ENCODE results near the gene PRXL2B.
"Not testable (repeated sequence)": the region's sequence is repeated elsewhere in the genome, so short reads cannot be mapped to it uniquely, and the experiment has no call there.

The PRXL2B gene

DNA sequence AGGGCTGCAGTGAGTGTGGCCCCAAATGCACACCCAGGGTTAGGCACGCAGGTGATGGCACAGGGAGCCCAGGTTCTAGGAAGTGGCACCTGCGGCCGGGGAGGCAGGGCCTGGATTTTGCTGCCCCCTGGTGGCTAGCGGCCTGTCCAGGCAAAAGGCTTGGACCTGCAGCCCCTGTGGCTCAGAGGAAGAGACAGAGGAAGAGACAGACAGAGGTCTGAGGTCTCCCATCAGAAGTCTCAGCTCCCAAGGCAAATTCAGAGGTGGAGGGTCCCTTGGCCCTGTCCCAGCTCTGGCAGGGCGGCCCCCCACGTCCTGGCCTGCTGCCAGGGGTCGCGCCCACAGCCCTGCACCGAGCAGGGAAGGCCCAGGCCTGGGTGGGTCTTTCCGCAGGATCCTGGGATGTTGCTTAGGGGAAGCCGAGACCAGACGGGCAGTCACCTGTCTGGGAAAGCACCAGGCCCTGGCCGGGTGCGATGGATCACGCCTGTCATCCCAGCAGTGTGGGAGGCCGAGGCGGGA lies 38.4 kb upstream of the PRXL2B start:
- intact Hi-C loops (cut with DNase I) = loop anchor here (1.0 kb wide), 1 partner anchor 134 kb away; no protein-coding TSS in a partner anchor
- DNase-seq = peak in 41 of 42 donors; percentile 74 to 93 (median 85)

DNA sequence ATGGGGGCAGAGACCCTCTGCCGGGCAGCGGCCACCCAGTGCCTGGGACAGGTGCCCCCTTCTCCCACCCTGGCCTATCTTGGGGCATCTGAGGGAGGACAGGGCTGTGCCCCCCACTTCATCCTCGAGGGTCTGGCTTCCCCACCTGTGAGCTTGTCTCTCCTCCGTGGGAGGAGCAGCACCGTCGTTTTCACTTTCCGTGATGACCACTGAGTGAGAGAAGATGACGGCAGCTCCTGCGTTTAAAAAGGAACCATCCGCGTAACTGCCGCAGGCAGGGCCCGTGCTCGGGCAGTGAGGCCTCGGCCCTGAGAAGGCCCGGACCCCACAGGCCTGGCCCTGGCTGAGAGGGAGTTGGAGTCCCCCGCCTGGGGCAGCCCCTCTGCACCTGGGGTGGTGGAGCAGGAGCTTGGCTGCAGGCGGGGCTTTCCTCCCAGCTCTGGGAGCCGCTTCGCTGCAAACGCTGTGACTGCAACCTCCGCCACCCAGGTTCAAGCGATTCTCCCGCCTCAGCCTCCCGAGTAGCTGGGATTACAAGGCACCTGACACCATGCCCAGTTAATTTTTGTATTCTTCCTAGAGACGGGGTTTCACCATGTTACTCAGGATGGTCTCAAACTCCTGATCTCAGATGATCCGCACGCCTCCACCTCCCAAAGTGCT lies 37.1 kb upstream of the PRXL2B start:
- intact Hi-C loops (cut with DNase I); DNase-seq: not testable (repeated sequence)

GRCh38 chr1:2550309-2550861 lies 36.2 kb upstream of the PRXL2B start:
- intact Hi-C loops (cut with DNase I); DNase-seq: not testable (repeated sequence)

- intact Hi-C loops (cut with DNase I); DNase-seq: not testable (repeated sequence)
These were observed 35.0 kb upstream of the PRXL2B start for GRCh38 chr1:2551544-2551943.

DNA sequence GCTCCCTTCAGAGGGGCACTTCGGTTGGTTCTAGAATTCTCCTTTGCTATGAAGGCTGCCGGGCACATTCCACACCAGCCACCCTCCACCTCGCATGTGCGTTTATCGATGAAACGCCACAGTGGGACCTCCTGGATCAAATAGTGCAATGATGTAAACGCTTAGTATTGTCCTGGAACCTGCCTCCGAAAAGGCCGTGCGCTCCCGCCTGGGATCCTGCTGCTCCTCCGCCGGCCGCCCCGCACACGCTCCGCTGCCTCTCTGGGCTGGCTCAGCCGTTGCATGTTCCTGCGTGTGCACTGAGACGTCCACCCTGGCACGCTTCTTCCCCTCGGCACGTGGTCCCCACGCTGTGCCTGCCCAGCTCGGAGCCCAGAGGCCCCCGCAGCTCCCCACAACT lies 34.4 kb upstream of the PRXL2B start:
- intact Hi-C loops (cut with DNase I) = no loop called here
- no peak for DNase-seq

GRCh38 chr1:2553076-2553475 lies 33.5 kb upstream of the PRXL2B start:
- DNase-seq; intact Hi-C loops (cut with DNase I): not testable (repeated sequence)

- intact Hi-C loops (cut with DNase I) = no loop called here
- DNase-seq = no peak
These were observed 32.5 kb upstream of the PRXL2B start for GRCh38 chr1:2553871-2554620.

DNA sequence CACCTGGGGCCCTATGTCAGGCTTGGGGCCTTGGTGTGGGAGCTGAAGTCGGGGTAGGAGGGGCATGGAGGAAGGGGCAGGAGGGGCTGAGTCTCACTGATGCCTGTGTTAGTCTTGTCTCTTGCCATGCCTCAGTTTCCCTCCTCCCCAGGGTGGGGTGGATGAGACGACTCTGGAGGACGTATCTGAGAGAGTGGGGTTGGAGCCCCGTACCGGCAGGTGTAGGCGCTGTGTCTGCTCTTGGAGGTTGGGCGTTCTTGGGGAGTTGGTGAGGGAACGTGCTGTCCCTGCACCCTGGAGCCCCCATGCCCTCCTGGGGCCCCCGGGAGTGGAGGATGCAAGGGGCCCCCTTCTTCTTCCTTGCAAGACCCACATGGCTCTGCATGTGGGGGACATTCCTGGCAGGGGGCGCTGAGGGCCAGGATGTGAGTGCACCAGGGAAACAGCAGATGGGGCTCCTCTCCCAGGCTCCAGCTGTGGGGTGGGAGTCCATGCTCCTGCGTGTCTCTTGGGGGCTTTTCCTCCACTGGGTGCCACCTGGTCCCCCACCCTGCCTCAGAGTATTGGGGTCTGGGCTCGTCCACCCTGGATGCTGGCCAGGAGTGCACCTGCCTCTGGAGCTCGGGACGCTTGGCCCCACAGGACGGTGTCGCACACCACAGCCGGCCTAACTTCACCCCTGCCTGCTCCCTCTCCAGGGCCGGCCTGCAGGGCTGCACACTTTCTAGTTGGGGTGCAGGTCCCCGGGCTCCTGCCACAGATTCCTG lies 31.8 kb upstream of the PRXL2B start:
- intact Hi-C loops (cut with DNase I) = no loop called here
- DNase-seq = peak in 3 of 42 donors; percentile 27 to 43 (median 33)

DNA sequence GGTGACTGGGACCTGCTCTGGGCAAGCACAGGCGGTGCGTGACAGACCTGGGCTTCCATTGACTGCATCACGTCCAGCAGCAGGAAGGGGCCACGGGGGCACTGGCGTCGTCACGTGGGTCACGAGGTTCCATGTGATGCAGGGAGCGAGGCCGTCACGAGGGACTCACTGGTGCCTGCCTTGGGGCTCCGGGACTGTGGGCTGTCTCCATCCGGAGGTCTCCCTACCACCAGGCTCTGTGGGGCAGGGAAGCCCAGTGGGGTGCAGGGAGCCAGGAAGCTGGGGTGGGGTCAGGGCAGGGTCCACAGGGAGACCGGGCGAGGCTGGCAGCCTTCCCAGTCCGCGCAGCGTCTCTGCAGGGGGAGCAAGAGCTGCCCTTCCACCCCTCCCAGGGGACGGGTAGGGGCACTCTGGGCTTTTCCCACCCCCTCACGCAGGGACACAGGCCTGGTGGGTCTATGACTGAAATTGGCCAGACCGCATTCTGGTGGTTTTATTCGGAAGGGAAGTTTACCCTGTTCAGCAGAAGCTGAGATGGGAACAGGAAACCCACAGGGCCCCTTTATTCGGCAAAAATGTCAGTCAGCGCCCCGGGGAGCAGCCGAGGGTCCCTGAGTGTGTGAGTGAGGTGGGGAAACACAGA lies 30.8 kb upstream of the PRXL2B start:
- peak in 25 of 42 donors; percentile 31 to 75 (median 55) for DNase-seq

GRCh38 chr1:2556277-2556677 lies 30.3 kb upstream of the PRXL2B start, which contains the start of gene TNFRSF14:
Gene TNFRSF14 (plus strand): TSS chr1:2556371. CDS start chr1:2556665, 294 bp downstream.
- DNase-seq = peak in 7 of 42 donors; percentile 31 to 67 (median 42)
- intact Hi-C loops (cut with DNase I) = no loop called here

More for the DNA sequence above, 30.8 kb upstream of the PRXL2B start:
- intact Hi-C loops (cut with DNase I) = no loop called here

DNA sequence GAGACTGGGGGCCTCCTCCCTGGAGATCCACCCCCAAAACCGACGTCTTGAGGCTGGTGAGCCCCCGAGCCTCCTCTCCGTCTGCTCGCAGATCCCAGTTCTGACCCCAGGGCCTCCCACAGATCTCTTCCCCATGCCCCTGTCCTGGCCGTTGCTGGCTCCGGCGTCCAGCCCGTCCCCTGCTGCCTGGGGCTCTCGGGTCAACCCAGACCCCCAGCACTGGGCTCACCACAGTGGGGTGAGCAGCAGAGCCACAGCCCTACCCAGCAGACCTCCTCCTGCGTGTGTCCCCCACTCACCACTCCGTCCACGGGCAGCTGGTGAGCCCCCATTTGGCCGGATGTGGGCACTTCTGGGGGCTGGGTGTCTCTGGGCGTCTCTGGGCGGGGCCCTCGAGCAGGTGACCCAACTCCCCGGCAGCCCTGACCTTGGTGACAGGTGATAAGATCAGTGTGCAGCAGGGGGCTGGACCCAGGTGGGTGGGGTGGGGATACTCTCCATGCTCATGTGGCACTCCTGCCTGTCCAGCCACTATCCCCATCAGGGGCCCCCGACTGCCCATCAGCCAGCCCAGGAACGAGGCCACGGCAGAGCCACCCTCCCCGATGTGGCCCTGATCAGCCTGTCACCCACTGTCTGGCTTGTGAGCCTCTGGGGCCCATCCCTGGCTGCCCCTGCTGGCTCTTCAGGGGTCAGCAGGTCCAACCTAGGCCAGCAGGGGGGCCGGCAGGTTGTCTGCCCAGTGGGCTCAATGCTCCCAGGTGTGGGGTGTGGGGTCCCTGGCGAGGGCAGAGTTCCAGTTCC lies 29.7 kb upstream of the PRXL2B start:
- intact Hi-C loops (cut with DNase I) = no loop called here
- no peak for DNase-seq

DNA sequence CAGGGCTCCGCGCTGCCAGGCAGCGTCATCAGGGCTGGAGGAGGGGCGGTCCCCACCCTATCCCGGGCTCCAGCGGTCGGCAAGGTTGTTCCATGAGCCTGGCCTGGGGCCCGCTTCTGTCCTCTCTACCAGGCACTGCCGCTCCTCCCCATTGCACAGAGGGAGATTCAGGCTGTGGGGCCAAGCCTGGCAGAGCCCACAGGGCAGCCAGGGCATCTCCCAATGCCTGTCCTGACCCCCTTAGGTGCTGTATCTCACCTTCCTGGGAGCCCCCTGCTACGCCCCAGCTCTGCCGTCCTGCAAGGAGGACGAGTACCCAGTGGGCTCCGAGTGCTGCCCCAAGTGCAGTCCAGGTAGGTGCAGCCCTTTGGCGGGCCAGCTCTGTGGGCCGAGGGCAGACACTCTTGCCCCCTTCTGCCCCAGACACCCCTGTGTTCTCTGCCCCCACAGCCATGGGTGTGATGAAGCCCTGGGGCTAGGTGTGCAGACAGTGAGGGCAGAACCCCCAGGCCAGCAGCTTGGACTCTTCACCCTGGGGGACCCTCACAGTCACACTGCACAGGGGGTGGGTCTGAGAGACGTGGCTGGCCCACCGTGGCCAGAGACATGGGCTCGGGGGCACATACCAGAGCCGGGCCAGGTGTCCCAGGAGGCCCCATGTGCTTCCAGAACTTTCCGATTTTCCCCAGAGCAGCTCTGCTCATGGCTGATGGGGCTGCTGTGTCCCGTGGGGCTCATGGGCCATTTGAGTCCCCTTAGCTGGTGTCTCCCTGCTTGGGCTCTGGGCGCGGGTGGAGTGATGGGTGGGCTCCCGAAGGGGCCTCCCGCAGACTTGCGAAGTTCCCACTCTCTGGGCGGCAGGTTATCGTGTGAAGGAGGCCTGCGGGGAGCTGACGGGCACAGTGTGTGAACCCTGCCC lies 28.8 kb upstream of the PRXL2B start:
- intact Hi-C loops (cut with DNase I) = no loop called here
- DNase-seq = no peak

DNA sequence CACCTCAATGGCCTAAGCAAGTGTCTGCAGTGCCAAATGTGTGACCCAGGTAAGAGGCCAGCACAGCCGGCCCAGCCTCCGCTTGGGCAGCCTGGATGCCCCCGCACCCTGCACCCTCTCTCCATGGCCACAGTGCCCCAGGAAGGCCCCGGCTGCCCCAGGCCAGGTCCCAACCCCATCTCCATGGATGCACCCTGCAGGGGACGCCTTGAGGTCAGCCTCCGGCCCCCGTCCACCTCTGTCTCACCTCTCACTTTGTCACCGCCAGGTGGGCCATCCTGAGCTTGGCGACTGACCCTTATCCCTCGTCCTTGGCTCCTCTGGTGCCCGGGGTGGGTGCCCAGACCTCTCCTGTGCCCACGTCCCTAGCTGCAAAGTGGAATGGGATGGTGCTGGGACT lies 28.2 kb upstream of the PRXL2B start:
- intact Hi-C loops (cut with DNase I) = no loop called here
- DNase-seq = no peak

GRCh38 chr1:2558861-2559260 lies 27.7 kb upstream of the PRXL2B start:
- DNase-seq = no peak
- intact Hi-C loops (cut with DNase I) = no loop called here

- intact Hi-C loops (cut with DNase I) = no loop called here
These were observed 26.9 kb upstream of the PRXL2B start for GRCh38 chr1:2559509-2560298.

More at GRCh38 chr1:2559509-2560298, 26.9 kb upstream of the PRXL2B start:
- DNase-seq = peak in 1 of 42 donors; percentile 14
